IMR-90 (cell line): ENCODE data around the gene DSE. TPM values are rescaled to one million over a fixed set of nuclear protein-coding genes. Genes with fewer than 3 reads are reported as not detected.

Experiments used
- ATAC-seq: fragments of 200-7000 bp; cut with Tn5 transposase; 2 replicates; pipeline ENCODE4 v1.9.1; 2020; ENCODE audit warnings: low read depth, mild to moderate bottlenecking, moderate library complexity
- BruUV-seq: library from RNA; stranded (reverse); fragments of 400-500 nt; replicated peaks from 2 replicates; lab custom pipeline; 2021; lab: Mats Ljungman, UMichigan
- CTCF ChIA-PET: fragments of 300-600 bp; formaldehyde crosslinking; extraction: SDS; loops from one replicate; lab custom pipeline; 2021; ENCODE audit warnings: antibody characterized with exemption; lab: Yijun Ruan, JAX
- POLR2A ChIA-PET: fragments of 300-600 bp; sonication (Branson Sonifier 250); formaldehyde crosslinking; loops from one replicate; lab custom pipeline; 2022; ENCODE audit warnings: antibody characterized with exemption; ENCODE audit not compliant: unreplicated experiment; lab: Charles Lee
- DNase-seq: peaks from one replicate; pipeline ENCODE4 v3.0.0; 2013
- H2AFZ ChIP-seq: replicated peaks from 2 replicates; pipeline ENCODE3; 2013; ENCODE audit warnings: low read length, mild to moderate bottlenecking; ENCODE audit not compliant: poor library complexity
- H2AK5ac ChIP-seq: 2 replicates; pipeline ENCODE4 v1.6.1; 2013; ENCODE audit warnings: low read depth, low read length, inconsistent platforms
- H2AK9ac ChIP-seq: replicated peaks from 2 replicates; pipeline ENCODE3; 2013; ENCODE audit warnings: mild to moderate bottlenecking, low read depth, low read length, moderate library complexity; ENCODE audit not compliant: poor library complexity
- H2BK120ac ChIP-seq: 2 replicates; pipeline ENCODE4 v1.6.1; 2013; ENCODE audit warnings: low read depth, low read length, inconsistent platforms
- H2BK15ac ChIP-seq: 3 replicates; pipeline ENCODE4 v1.6.1; 2013; ENCODE audit warnings: low read depth, low read length, inconsistent platforms
- H2BK20ac ChIP-seq: 2 replicates; pipeline ENCODE4 v1.6.1; 2013; ENCODE audit warnings: low read depth, mild to moderate bottlenecking, inconsistent platforms, low read length, moderate library complexity
- H2BK5ac ChIP-seq: 2 replicates; pipeline ENCODE4 v1.6.1; 2013; ENCODE audit warnings: mild to moderate bottlenecking, low read depth, low read length, inconsistent platforms; ENCODE audit not compliant: poor library complexity, severe bottlenecking
- H3K14ac ChIP-seq: replicated peaks from 2 replicates; pipeline ENCODE4 v1.6.1; 2013; ENCODE audit warnings: low read depth, low read length, inconsistent platforms
- H3K18ac ChIP-seq: 2 replicates; pipeline ENCODE4 v1.6.1; 2013; ENCODE audit warnings: low read depth, low read length, control low read depth
- H3K23ac ChIP-seq: 2 replicates; pipeline ENCODE4 v1.6.1; 2013; ENCODE audit warnings: low read depth, low read length, inconsistent platforms
- H3K27ac ChIP-seq: 2 replicates; pipeline ENCODE4 v1.5.1; 2013; ENCODE audit warnings: mild to moderate bottlenecking, control low read depth, low read length; ENCODE audit not compliant: insufficient read depth
- H3K27me3 ChIP-seq: 2 replicates; pipeline ENCODE4 v1.6.1; 2013; ENCODE audit warnings: low read length; ENCODE audit not compliant: control insufficient read depth, insufficient read depth
- H3K36me3 ChIP-seq: 2 replicates; pipeline ENCODE4 v1.6.1; 2013; ENCODE audit warnings: low read length, mixed read lengths; ENCODE audit not compliant: control insufficient read depth, insufficient read depth
- H3K4ac ChIP-seq: 2 replicates; pipeline ENCODE4 v1.6.1; 2013; ENCODE audit warnings: low read depth, low read length, inconsistent platforms
- H3K4me1 ChIP-seq: 2 replicates; pipeline ENCODE4 v1.6.1; 2013; ENCODE audit warnings: low read length, mixed read lengths; ENCODE audit not compliant: control insufficient read depth, insufficient read depth
- H3K4me2 ChIP-seq: 2 replicates; pipeline ENCODE4 v1.6.1; 2013; ENCODE audit warnings: low read depth, mild to moderate bottlenecking, control low read depth, low read length, moderate library complexity
- H3K4me3 ChIP-seq: 2 replicates; pipeline ENCODE4 v1.5.1; 2013; ENCODE audit warnings: low read depth, mild to moderate bottlenecking, control low read depth, low read length, moderate library complexity; ENCODE audit not compliant: insufficient read depth
- H3K56ac ChIP-seq: 2 replicates; pipeline ENCODE4 v1.6.1; 2013; ENCODE audit warnings: low read length, inconsistent platforms; ENCODE audit not compliant: insufficient read depth; ENCODE audit errors: extremely low read depth
- H3K79me1 ChIP-seq, 2 experiments: 2 replicates each; pipeline ENCODE4 v1.6.1; 2013; ENCODE audit warnings: low read length in 2 of 2, inconsistent platforms in 1 of 2, low read depth in 1 of 2
- H3K9ac ChIP-seq: 2 replicates; pipeline ENCODE4 v1.6.1; 2013; ENCODE audit warnings: low read depth, low read length, control low read depth
- H3K9me1 ChIP-seq: 2 replicates; pipeline ENCODE4 v1.6.1; 2013; ENCODE audit warnings: low read length, inconsistent platforms; ENCODE audit not compliant: insufficient read depth
- H3K9me3 ChIP-seq: 2 replicates; pipeline ENCODE4 v1.6.1; 2013; ENCODE audit warnings: low read length; ENCODE audit not compliant: control insufficient read depth, insufficient read depth
- H4K20me1 ChIP-seq: 2 replicates; pipeline ENCODE4 v1.6.1; 2013; ENCODE audit warnings: low read length, inconsistent platforms; ENCODE audit not compliant: insufficient read depth
- H4K5ac ChIP-seq: 2 replicates; pipeline ENCODE4 v1.6.1; 2013; ENCODE audit warnings: mild to moderate bottlenecking, low read depth, low read length, control low read depth
- H4K8ac ChIP-seq, 2 experiments: 2 replicates each; pipeline ENCODE4 v1.6.1; 2013; ENCODE audit warnings: low read depth in 2 of 2, low read length in 2 of 2, control low read depth in 1 of 2, inconsistent platforms in 1 of 2
- H4K91ac ChIP-seq: 2 replicates; pipeline ENCODE4 v1.6.1; 2013; ENCODE audit warnings: low read depth, low read length, inconsistent platforms; ENCODE audit not compliant: insufficient read depth
- BHLHE40 ChIP-seq: fragments of 150-350 bp; IDR thresholded peaks from 2 replicates; pipeline ENCODE4 v1.6.1; 2016; ENCODE audit warnings: mild to moderate bottlenecking, low read depth, low read length
- CHD1 ChIP-seq: IDR thresholded peaks from 2 replicates; pipeline ENCODE4 v1.6.1; 2012; ENCODE audit warnings: low read depth, low read length, improper control_type of control experiment
- ELK1 ChIP-seq: fragments of 150-350 bp; IDR thresholded peaks from 2 replicates; pipeline ENCODE4 v1.6.1; 2016; ENCODE audit warnings: low read depth, mild to moderate bottlenecking, low read length, moderate library complexity, borderline replicate concordance
- MAFK ChIP-seq: IDR thresholded peaks from 2 replicates; pipeline ENCODE4 v1.6.1; 2012; ENCODE audit warnings: low read depth, low read length, improper control_type of control experiment
- MAZ ChIP-seq: IDR thresholded peaks from 2 replicates; pipeline ENCODE4 v1.6.1; 2012; ENCODE audit warnings: low read depth, mild to moderate bottlenecking, low read length, improper control_type of control experiment, moderate library complexity, borderline replicate concordance
- NFE2L2 ChIP-seq: fragments of 150-350 bp; IDR thresholded peaks from 2 replicates; pipeline ENCODE4 v1.6.1; 2016; ENCODE audit warnings: low read depth, mild to moderate bottlenecking, low read length
- POLR2A ChIP-seq: IDR thresholded peaks from 2 replicates; pipeline ENCODE4 v1.6.1; 2012; ENCODE audit warnings: mild to moderate bottlenecking, low read depth, low read length
- RAD21 ChIP-seq: IDR thresholded peaks from 2 replicates; pipeline ENCODE4 v1.6.1; 2012; ENCODE audit warnings: low read length, improper control_type of control experiment
- RCOR1 ChIP-seq: IDR thresholded peaks from 2 replicates; pipeline ENCODE4 v1.6.1; 2012; ENCODE audit warnings: mild to moderate bottlenecking, low read length, improper control_type of control experiment; ENCODE audit not compliant: insufficient replicate concordance
- WGBS, 2 experiments: methylation state at CpG; one replicate each; pipeline versions ENCODE4 v1.1.5 to v1.1.7; 2013; ENCODE audit warnings: missing lambda C conversion rate in 2 of 2; ENCODE audit not compliant: insufficient read length in 1 of 2; ENCODE audit errors: extremely low coverage in 2 of 2; 5-methylcytosine and 5-hydroxymethylcytosine counted together
- dilution Hi-C: fragments of 300-500 bp; cut with HindIII; formaldehyde crosslinking; loops from one replicate; pipeline ENCODE4 v1.14.3; 2018; ENCODE audit warnings: low sequenced_read_pairs; ENCODE audit not compliant: unreplicated experiment
- in situ Hi-C: fragments of 300-500 bp; cut with MboI; formaldehyde crosslinking; loops from 3 replicates; pipeline ENCODE4 v1.14.3; 2019; ENCODE audit warnings: low sequenced_read_pairs, inconsistent platforms, mixed read lengths
- intact Hi-C: fragments of 100-400 bp; cut with micrococcal nuclease; formaldehyde crosslinking; loops from 2 replicates; pipeline ENCODE4 v1.10.0; 2022
- polyA plus RNA-seq, 3 experiments: library from polyadenylated mRNA; depleted of rRNA; stranded (reverse); fragments of >200 nt; gene quantifications; 2 replicates each; pipeline ENCODE4 v1.2.3, GENCODE V29; 2012; ENCODE audit warnings: low replicate concordance in 1 of 3
- total RNA-seq: library from RNA; depleted of rRNA; stranded (reverse); fragments of >200 nt; gene quantifications from 2 replicates; pipeline ENCODE4 v1.2.3, GENCODE V29; 2012
- TF ChIP-seq, protein P1 (sequence below): conservative IDR thresholded peaks from 2 replicates; pipeline ENCODE4 v1.5.1; 2012; ENCODE audit warnings: mild to moderate bottlenecking, low read depth, low read length, improper control_type of control experiment

Gene DSE
- total and polyA plus RNA-seq, 2 of the 4 experiments (the other 2 are of a cell fraction), result 48.0 to 154 TPM

GRCh38 chr6:116422238-116422637, 51.5 kb downstream of the DSE start:
- no peak overlapping the region for H3K4me2 ChIP-seq
- H3K23ac ChIP-seq, result no peak overlapping the region
- dilution Hi-C loops, result no loop called here
- no TSS peak for BruUV-seq
- H2AFZ ChIP-seq, result no peak overlapping the region
- no peak overlapping the region for H3K18ac ChIP-seq
- peaks cover 7% of the 10 kb centered on the region; the same call in 1 of the 2 replicates for H4K20me1 ChIP-seq
- no peaks in the 10 kb centered on the region for H3K27me3 ChIP-seq
- ChIA-PET POLR2A (interaction anchor here (0.7 kb wide), 1 partner anchor 78 kb away, joined by 3 read pairs; no protein-coding TSS in a partner anchor), CTCF (interaction anchor here (1.3 to 1.4 kb wide), 2 partner anchors 15 to 135 kb away, joined by 3 to 4 read pairs; no protein-coding TSS in a partner anchor)
- H2BK120ac ChIP-seq, result no peak overlapping the region
- H3K14ac ChIP-seq, result no peak overlapping the region
- ATAC-seq (peak; percentile 38; the same call in 1 of the 2 replicates), DNase-seq (no peak)
- TF ChIP-seq RCOR1, result no peak
- TF ChIP-seq, protein P1, sequence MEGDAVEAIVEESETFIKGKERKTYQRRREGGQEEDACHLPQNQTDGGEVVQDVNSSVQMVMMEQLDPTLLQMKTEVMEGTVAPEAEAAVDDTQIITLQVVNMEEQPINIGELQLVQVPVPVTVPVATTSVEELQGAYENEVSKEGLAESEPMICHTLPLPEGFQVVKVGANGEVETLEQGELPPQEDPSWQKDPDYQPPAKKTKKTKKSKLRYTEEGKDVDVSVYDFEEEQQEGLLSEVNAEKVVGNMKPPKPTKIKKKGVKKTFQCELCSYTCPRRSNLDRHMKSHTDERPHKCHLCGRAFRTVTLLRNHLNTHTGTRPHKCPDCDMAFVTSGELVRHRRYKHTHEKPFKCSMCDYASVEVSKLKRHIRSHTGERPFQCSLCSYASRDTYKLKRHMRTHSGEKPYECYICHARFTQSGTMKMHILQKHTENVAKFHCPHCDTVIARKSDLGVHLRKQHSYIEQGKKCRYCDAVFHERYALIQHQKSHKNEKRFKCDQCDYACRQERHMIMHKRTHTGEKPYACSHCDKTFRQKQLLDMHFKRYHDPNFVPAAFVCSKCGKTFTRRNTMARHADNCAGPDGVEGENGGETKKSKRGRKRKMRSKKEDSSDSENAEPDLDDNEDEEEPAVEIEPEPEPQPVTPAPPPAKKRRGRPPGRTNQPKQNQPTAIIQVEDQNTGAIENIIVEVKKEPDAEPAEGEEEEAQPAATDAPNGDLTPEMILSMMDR, result no peak
- TF ChIP-seq POLR2A, result no peak
- TF ChIP-seq MAFK, result no peak
- no peak for TF ChIP-seq CHD1
- no peak for TF ChIP-seq MAZ
- no peak for TF ChIP-seq ELK1
- TF ChIP-seq NFE2L2, result no peak
- no peak for TF ChIP-seq RAD21
- no peak for TF ChIP-seq BHLHE40
- H4K5ac ChIP-seq, result no peak overlapping the region
- no peak overlapping the region for H3K56ac ChIP-seq
- H2AK5ac ChIP-seq, result no peak overlapping the region
- peak overlapping the region; percentile 9 for H2BK5ac ChIP-seq
- H4K91ac ChIP-seq, result no peak overlapping the region
- no peak overlapping the region for H2BK15ac ChIP-seq
- no peak overlapping the region for H4K8ac ChIP-seq
- H3K9ac ChIP-seq, result no peak overlapping the region
- in situ Hi-C loops, result no loop called here
- no peak overlapping the region for H2AK9ac ChIP-seq
- no CpG with 5 or more reads among the region's 3 CpGs for WGBS, 2 experiments
- peaks cover 4% of the 10 kb centered on the region for H3K4me1 ChIP-seq
- peaks cover 6% of the 10 kb centered on the region for H3K9me1 ChIP-seq
- peaks cover 8% of the 10 kb centered on the region for H3K36me3 ChIP-seq
- no peak overlapping the region for H3K4me3 ChIP-seq
- H3K9me3 ChIP-seq, result no peaks in the 10 kb centered on the region
- peaks cover 24 to 66% of the 10 kb centered on the region in 2 experiments for H3K79me1 ChIP-seq
- intact Hi-C loops, result no loop called here
- no peak overlapping the region for H2BK20ac ChIP-seq
- H3K4ac ChIP-seq, result no peak overlapping the region
- no peak overlapping the region for H3K27ac ChIP-seq
